Heart right ventricle (tissue), 16 donors: ENCODE results near the gene CCDC71. TPM values are rescaled to one million over a fixed set of nuclear protein-coding genes. Genes with fewer than 3 reads are reported as not detected.

Source experiments
- ATAC-seq, 8 donors: fragments of 200-7000 bp; cut with Tn5 transposase; one replicate each; pipeline ENCODE4 v1.9.1; 2020; ENCODE audit warnings: mild to moderate bottlenecking in 8 of 8, moderate library complexity in 8 of 8, moderate number of reproducible peaks in 1 of 8
- DNase-seq, 2 donors: peaks; one replicate each; pipeline ENCODE4 v3.0.0-alpha.2; 2020
- H3K27ac ChIP-seq, 10 donors: fragments of 200-600 bp; sonication (generic) in 2 of 10; one replicate each; pipeline versions ENCODE4 v1.5.0 to v1.8.0; 2020 to 2022; ENCODE audit warnings: mild to moderate bottlenecking in 3 of 10
- H3K27me3 ChIP-seq, 7 donors: fragments of 200-600 bp; one replicate each; pipeline ENCODE4 v1.8.0; 2021 to 2022; ENCODE audit warnings: mild to moderate bottlenecking in 2 of 7
- H3K36me3 ChIP-seq, 9 donors: fragments of 200-600 bp; sonication (generic) in 1 of 9; one replicate each; pipeline versions ENCODE4 v1.5.0 to v1.8.0; 2020 to 2022; ENCODE audit warnings: mild to moderate bottlenecking in 2 of 9
- H3K4me1 ChIP-seq, 9 donors: fragments of 200-600 bp; sonication (generic) in 1 of 9; one replicate each; pipeline versions ENCODE4 v1.5.0 to v1.8.0; 2020 to 2022; ENCODE audit warnings: mild to moderate bottlenecking in 4 of 9
- H3K4me3 ChIP-seq, 10 donors: fragments of 200-600 bp; sonication (generic) in 2 of 10; one replicate each; pipeline versions ENCODE4 v1.5.0 to v1.8.0; 2020 to 2022; ENCODE audit warnings: mild to moderate bottlenecking in 7 of 10, moderate library complexity in 2 of 10
- H3K9me3 ChIP-seq, 11 donors: fragments of 200-600 bp in 10 of 11; sonication (generic) in 2 of 11; one replicate each; pipeline versions ENCODE4 v1.5.0 to v1.8.0; 2013 to 2022; ENCODE audit warnings: mild to moderate bottlenecking in 2 of 11, control low read depth in 1 of 11, moderate library complexity in 1 of 11
- WGBS, 2 donors: extraction: QIAGEN DNeasy Blood & Tissue Kit; methylation state at CpG; one replicate each; pipeline ENCODE4 v1.1.7; 2013; ENCODE audit warnings: inconsistent platforms in 1 of 2; 5-methylcytosine and 5-hydroxymethylcytosine counted together
- intact Hi-C, 10 donors: fragments of 100-400 bp; cut with DNase I; formaldehyde crosslinking; loops; one replicate each; pipeline versions ENCODE4 v1.11.1 to v1.14.2; 2022
- polyA plus RNA-seq, 2 donors: library from polyadenylated mRNA; stranded (reverse); fragments of 200-250 nt; gene quantifications; one replicate each; pipeline ENCODE4 v1.2.3, GENCODE V29; 2013
- total RNA-seq, 10 donors: library from RNA; stranded (reverse); fragmentation: NEBNext Ultra II Directional in 3 of 10; extraction: Animal tissue kit (Norgen Biotek cat#: 25700) in 3 of 10; gene quantifications; one replicate each; pipeline versions ENCODE4 v1.2.1 to v1.2.4, GENCODE V29; 2021 to 2023
- TF ChIP-seq, protein P1 (sequence below), 9 donors: fragments of 200-600 bp; sonication (generic) in 2 of 9; IDR thresholded peaks; one replicate each; pipeline versions ENCODE4 v1.5.0 to v1.8.0; 2021 to 2022; ENCODE audit warnings: antibody characterized with exemption in 9 of 9, mild to moderate bottlenecking in 5 of 9, moderate library complexity in 1 of 9
- donor health status: Arrhythmogenic right ventricular cardiomyopathy.
- donor health status: ischemic (EF 13 %, LVEDD 7.1; RV severe dilation, severe dysfunction).
- donor health status: healthy with polysubstance abuse.
- donor health status: DM: no; HTN: yes; CAD: no.
- donor health status: DM: no; HTN: no; CAD: no.
- donor health status: ischemic (EF 25% LVEDD 6.9; RV normal size, moderate dysfunction).
- donor health status: ischemic (EF 25% LVEDD 5.7; RV mildly dilated, moderate dysfunction).
- donor health status: healthy.
- donor health status: DM: yes; HTN: yes; CAD: no.
- donor health status: Ischemic cardiomyopathy.
- donor health status: ischemic (EF 35%, LVEDD 5.7; RV mildly dilated, moderate dysfunction).
- donor health status: nonischemic (EF 11% LVEDD 7.7; RV severe dilation, severe dysfunction).
- donor health status: DM: yes; HTN: yes; CAD: no.
- donor health status: PGD.
- donor health status: ischemic (EF 29% LVEDD 5.4; RV normal size, mild dysfunction).
- donor health status: nonischemic (EF 23%, LVEDD 6.1; RV moderate dilation, normal function).

CCDC71 gene
- total and polyA plus RNA-seq, 12 donors = 7.2 to 16.9 (median 12.3) TPM

DNA sequence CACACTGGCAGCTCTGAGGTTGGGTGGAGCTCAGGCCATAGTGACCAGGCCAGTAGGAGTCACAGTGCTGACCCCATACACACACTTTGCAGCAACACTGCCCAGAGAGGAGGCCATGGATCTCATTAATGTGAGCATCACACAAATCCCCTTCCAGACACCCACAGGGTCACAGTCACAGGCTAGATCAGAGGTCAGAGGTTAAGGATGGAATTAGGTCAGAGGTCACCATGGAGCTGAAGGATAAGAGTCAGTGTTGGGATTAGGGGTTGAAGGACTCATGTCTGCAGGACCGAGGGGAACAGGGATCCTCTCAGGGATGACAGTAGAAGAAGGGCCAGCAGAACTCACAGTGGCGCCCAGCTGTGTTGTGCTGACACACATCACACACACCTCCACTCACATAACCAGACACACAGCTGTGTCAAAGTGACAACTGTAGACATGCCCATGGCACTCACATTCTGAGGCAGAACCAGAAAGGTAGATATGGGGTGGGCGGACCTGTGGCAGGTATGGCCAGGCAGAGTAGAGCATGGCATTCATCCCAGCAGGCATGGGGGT, 12.7 kb downstream of the CCDC71 start:
- no peaks in the 10 kb centered on the region for H3K27me3 ChIP-seq
- intact Hi-C loops = no loop called here
- no peak overlapping the region for H3K27ac ChIP-seq
- WGBS, 2 donors = 77 to 84% methylated on average over 3 of the region's 3 CpGs
- TF ChIP-seq, protein P1, sequence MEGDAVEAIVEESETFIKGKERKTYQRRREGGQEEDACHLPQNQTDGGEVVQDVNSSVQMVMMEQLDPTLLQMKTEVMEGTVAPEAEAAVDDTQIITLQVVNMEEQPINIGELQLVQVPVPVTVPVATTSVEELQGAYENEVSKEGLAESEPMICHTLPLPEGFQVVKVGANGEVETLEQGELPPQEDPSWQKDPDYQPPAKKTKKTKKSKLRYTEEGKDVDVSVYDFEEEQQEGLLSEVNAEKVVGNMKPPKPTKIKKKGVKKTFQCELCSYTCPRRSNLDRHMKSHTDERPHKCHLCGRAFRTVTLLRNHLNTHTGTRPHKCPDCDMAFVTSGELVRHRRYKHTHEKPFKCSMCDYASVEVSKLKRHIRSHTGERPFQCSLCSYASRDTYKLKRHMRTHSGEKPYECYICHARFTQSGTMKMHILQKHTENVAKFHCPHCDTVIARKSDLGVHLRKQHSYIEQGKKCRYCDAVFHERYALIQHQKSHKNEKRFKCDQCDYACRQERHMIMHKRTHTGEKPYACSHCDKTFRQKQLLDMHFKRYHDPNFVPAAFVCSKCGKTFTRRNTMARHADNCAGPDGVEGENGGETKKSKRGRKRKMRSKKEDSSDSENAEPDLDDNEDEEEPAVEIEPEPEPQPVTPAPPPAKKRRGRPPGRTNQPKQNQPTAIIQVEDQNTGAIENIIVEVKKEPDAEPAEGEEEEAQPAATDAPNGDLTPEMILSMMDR (IDR thresholded peaks at IDR 0.05) = no peak
- DNase-seq = no peak
- H3K36me3 ChIP-seq = no peaks in the 10 kb centered on the region
- peaks cover 0 to 3% (median 0%) of the 10 kb centered on the region in 9 donors for H3K4me1 ChIP-seq
- no peaks in the 10 kb centered on the region for H3K9me3 ChIP-seq
- ATAC-seq = peak in 1 of 8 donors; percentile 25
- H3K4me3 ChIP-seq = no peak overlapping the region

DNA sequence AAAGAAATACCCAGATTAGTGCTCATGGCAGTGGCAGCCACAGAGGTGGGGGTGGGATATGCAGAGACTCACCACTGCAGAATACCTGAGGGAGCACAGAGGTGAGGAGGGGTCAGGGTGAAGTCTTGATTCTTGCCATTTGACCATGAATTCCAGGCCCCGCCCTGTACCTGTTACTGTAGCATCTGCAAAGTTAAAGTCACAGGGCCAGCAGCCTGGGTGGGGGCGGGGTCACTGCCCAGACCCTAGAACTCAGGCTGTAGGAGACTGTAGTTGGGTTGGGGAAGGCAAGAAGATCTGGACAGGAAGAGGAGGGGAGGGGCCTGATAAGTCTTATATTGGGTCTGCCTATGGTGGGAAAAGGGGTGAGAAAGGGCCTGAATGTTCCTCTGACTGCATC, 14.5 kb downstream of the CCDC71 start:
- DNase-seq (no peak), ATAC-seq (no peak)
- intact Hi-C loops = no loop called here
- TF ChIP-seq, protein P1 (IDR thresholded peaks at IDR 0.05) = no peak
- no peaks in the 10 kb centered on the region for H3K27me3 ChIP-seq
- H3K27ac ChIP-seq = no peak overlapping the region
- H3K4me3 ChIP-seq = no peak overlapping the region
- H3K4me1 ChIP-seq = no peaks in the 10 kb centered on the region
- H3K36me3 ChIP-seq = no peaks in the 10 kb centered on the region
- no peaks in the 10 kb centered on the region for H3K9me3 ChIP-seq
- 96% methylated on average over 2 of the region's 2 CpGs for WGBS, 2 donors

DNA sequence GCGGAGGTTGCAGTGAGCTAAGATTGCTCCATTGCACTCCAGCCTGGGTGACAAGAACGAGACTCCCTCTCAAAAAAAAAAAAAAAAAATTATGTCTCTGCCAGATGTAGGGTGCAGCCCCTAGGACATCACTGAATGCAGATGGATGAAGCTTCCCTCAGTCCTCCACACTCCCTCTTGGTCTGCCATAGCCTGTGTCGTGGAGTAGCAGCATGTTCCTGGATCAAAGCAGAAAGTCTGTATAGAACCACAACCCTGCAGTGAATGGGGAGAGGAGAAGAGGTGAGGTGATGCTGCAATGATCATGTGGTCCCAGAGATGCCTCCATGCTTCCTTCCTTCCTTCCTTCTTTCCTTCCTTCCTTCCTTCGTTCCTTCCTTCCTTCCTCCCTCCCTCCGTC, 18.0 kb downstream of the CCDC71 start:
- no peaks in the 10 kb centered on the region for H3K4me1 ChIP-seq
- no peak for DNase-seq

DNA sequence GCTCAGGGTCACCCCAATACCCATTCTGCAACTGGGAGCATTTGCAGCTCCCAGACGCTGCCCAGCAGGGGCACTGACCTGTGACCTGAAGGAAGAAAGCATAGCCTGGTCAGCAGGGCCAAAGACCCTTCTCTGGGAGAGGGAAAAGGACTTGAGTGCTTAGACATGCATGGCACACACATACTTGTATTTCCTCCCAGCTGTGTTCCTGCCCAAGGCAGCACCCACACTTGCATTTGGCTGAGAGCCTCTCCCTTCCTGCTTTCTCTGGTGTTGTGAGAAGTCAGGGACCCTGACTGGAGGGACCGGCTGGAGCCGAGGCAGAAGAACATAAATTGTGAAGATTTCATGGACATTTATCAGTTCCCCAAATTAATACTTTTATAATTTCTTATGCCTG, 26.1 kb downstream of the CCDC71 start:
- no peak overlapping the region for H3K4me3 ChIP-seq
- H3K36me3 ChIP-seq = no peaks in the 10 kb centered on the region
- DNase-seq (no peak), ATAC-seq (no peak)
- TF ChIP-seq, protein P1 (IDR thresholded peaks at IDR 0.05) = no peak
- H3K4me1 ChIP-seq = no peaks in the 10 kb centered on the region
- H3K27ac ChIP-seq = no peak overlapping the region
- intact Hi-C loops = no loop called here
- 60 to 72% methylated on average over 3 of the region's 3 CpGs for WGBS, 2 donors
- H3K9me3 ChIP-seq = no peaks in the 10 kb centered on the region
- no peaks in the 10 kb centered on the region for H3K27me3 ChIP-seq

More for the DNA sequence above, 18.0 kb downstream of the CCDC71 start:
- no peaks in the 10 kb centered on the region for H3K36me3 ChIP-seq
- no peak for ATAC-seq
- 73% methylated on average over 5 of the region's 5 CpGs for WGBS, 2 donors
- TF ChIP-seq, protein P1 (IDR thresholded peaks at IDR 0.05) = no peak
- no peaks in the 10 kb centered on the region for H3K9me3 ChIP-seq
- no peak overlapping the region for H3K4me3 ChIP-seq
- H3K27ac ChIP-seq = no peak overlapping the region
- intact Hi-C loops = no loop called here
- no peaks in the 10 kb centered on the region for H3K27me3 ChIP-seq
